H1 (cell line): ENCODE results near the gene THBS3. TPM values are rescaled to one million over a fixed set of nuclear protein-coding genes. Genes with fewer than 3 reads are reported as not detected.

ENCODE experiments used
- CTCF ChIA-PET: fragments of 300-600 bp; sonication (Branson Sonifier 250); formaldehyde crosslinking; loops from one replicate; lab custom pipeline; 2021; ENCODE audit not compliant: partially characterized antibody; lab: Charles Lee
- POLR2A ChIA-PET: fragments of 300-600 bp; sonication (Branson Sonifier 250); formaldehyde crosslinking; loops from one replicate; lab custom pipeline; 2021; ENCODE audit warnings: inconsistent platforms; ENCODE audit not compliant: partially characterized antibody; lab: Charles Lee
- DNase-seq, 2 experiments: peaks; one replicate each; pipeline versions ENCODE4 v3.0.0 to v3.0.0-alpha.2; 2010 to 2022; ENCODE audit warnings: low spot score in 2 of 2, low read depth in 1 of 2, mixed read lengths in 1 of 2
- FAIRE-seq: peaks from 2 replicates; lab custom pipeline; 2011; peaks lifted over from hg19 to GRCh38; lab: Jason Lieb, UNC
- H2AFZ ChIP-seq: 2 replicates; pipeline ENCODE4 v1.8.1; 2012; ENCODE audit warnings: low read length, inconsistent platforms
- H2AK5ac ChIP-seq: 2 replicates; pipeline ENCODE4 v1.6.1; 2013; ENCODE audit warnings: low read depth, low read length
- H2BK120ac ChIP-seq: replicated peaks from 2 replicates; pipeline ENCODE3; 2013; ENCODE audit warnings: low read depth, low read length, inconsistent platforms
- H2BK12ac ChIP-seq: 2 replicates; pipeline ENCODE4 v1.6.1; 2013; ENCODE audit warnings: low read depth, low read length
- H2BK15ac ChIP-seq: 2 replicates; pipeline ENCODE4 v1.6.1; 2013; ENCODE audit warnings: low read length
- H2BK20ac ChIP-seq: 2 replicates; pipeline ENCODE4 v1.6.1; 2013; ENCODE audit warnings: low read length
- H2BK5ac ChIP-seq: 2 replicates; pipeline ENCODE4 v1.6.1; 2013; ENCODE audit warnings: low read depth, low read length
- H3K14ac ChIP-seq: 2 replicates; pipeline ENCODE4 v1.6.1; 2013; ENCODE audit warnings: inconsistent platforms; ENCODE audit not compliant: insufficient read length
- H3K18ac ChIP-seq: 2 replicates; pipeline ENCODE4 v1.6.1; 2013; ENCODE audit warnings: low read length; ENCODE audit errors: extremely low read depth
- H3K23ac ChIP-seq: 2 replicates; pipeline ENCODE4 v1.6.1; 2013; ENCODE audit warnings: inconsistent platforms; ENCODE audit not compliant: insufficient read length
- H3K23me2 ChIP-seq: 2 replicates; pipeline ENCODE4 v1.6.1; 2013; ENCODE audit warnings: low read depth, low read length
- H3K27ac ChIP-seq: 2 replicates; pipeline ENCODE4 v1.6.1; 2011; ENCODE audit warnings: low read depth, low read length, inconsistent platforms
- H3K27me3 ChIP-seq, 4 experiments: replicated peaks in 1 of 4; 1 replicate in 1 of 4; 2 replicates in 3 of 4; pipeline versions ENCODE4 v1.6.1 to v1.8.1; 2011 to 2013; ENCODE audit warnings: low read length in 3 of 4, mild to moderate bottlenecking in 3 of 4, inconsistent platforms in 2 of 4, mixed read lengths in 2 of 4, moderate library complexity in 1 of 4; ENCODE audit not compliant: control insufficient read depth in 3 of 4, insufficient read depth in 3 of 4; ENCODE audit errors: extremely low read depth in 1 of 4
- H3K36me3 ChIP-seq, 4 experiments: 2 replicates each; pipeline versions ENCODE4 v1.6.1 to v1.8.1; 2011 to 2013; ENCODE audit warnings: mild to moderate bottlenecking in 4 of 4, low read length in 3 of 4, moderate library complexity in 2 of 4, control low read depth in 1 of 4, inconsistent platforms in 1 of 4; ENCODE audit not compliant: insufficient read depth in 4 of 4, control insufficient read depth in 2 of 4
- H3K4ac ChIP-seq: replicated peaks from 2 replicates; pipeline ENCODE3; 2013; ENCODE audit warnings: low read length, low read depth, mixed read lengths, inconsistent platforms; ENCODE audit not compliant: insufficient read length
- H3K4me1 ChIP-seq, 4 experiments: replicated peaks in 1 of 4; 1 replicate in 1 of 4; 2 replicates in 3 of 4; pipeline versions ENCODE4 v1.6.1 to v1.8.1; 2011 to 2013; ENCODE audit warnings: low read length in 3 of 4, inconsistent platforms in 2 of 4, mixed read lengths in 1 of 4; ENCODE audit not compliant: insufficient read depth in 4 of 4, control insufficient read depth in 3 of 4
- H3K4me2 ChIP-seq, 2 experiments: 2 replicates each; pipeline versions ENCODE4 v1.6.1 to v1.8.1; 2011 to 2013; ENCODE audit warnings: low read depth in 2 of 2, low read length in 2 of 2, control low read depth in 1 of 2, inconsistent platforms in 1 of 2, mild to moderate bottlenecking in 1 of 2; ENCODE audit not compliant: insufficient read depth in 1 of 2
- H3K4me3 ChIP-seq, 4 experiments: fragments of 200-600, 300-600 bp in 1 of 4; sonication (generic), shearing (Covaris generic), sonication (Bioruptor Twin) in 1 of 4; 2 replicates each; pipeline versions ENCODE4 v1.5.1 to v1.8.1; 2011 to 2016; ENCODE audit warnings: low read length in 4 of 4, low read depth in 3 of 4, control low read depth in 2 of 4, inconsistent platforms in 2 of 4, mild to moderate bottlenecking in 2 of 4, mixed read lengths in 1 of 4, moderate library complexity in 1 of 4; ENCODE audit not compliant: insufficient read depth in 2 of 4; ENCODE audit errors: extremely low read depth in 1 of 4
- H3K56ac ChIP-seq: replicated peaks from 2 replicates; pipeline ENCODE3; 2013; ENCODE audit warnings: low read depth, mild to moderate bottlenecking, mixed read lengths, low read length, inconsistent platforms; ENCODE audit not compliant: insufficient read length
- H3K79me1 ChIP-seq: 2 replicates; pipeline ENCODE4 v1.6.1; 2013; ENCODE audit warnings: low read depth, low read length, control low read depth
- H3K79me2 ChIP-seq, 2 experiments: 2 replicates each; pipeline versions ENCODE4 v1.6.1 to v1.8.1; 2012 to 2013; ENCODE audit warnings: low read length in 2 of 2, mild to moderate bottlenecking in 2 of 2, inconsistent platforms in 1 of 2; ENCODE audit not compliant: insufficient read depth in 2 of 2, control insufficient read depth in 1 of 2
- H3K9ac ChIP-seq, 4 experiments: replicated peaks in 1 of 4; 1 replicate in 1 of 4; 2 replicates in 3 of 4; pipeline versions ENCODE4 v1.6.1 to v1.8.1; 2011 to 2013; ENCODE audit warnings: low read depth in 3 of 4, low read length in 3 of 4, control low read depth in 2 of 4, mild to moderate bottlenecking in 2 of 4, moderate library complexity in 2 of 4, inconsistent platforms in 1 of 4; ENCODE audit errors: extremely low read depth in 1 of 4
- H3K9me3 ChIP-seq, 2 experiments: 2 replicates each; pipeline versions ENCODE4 v1.6.1 to v1.8.1; 2012 to 2013; ENCODE audit warnings: mild to moderate bottlenecking in 2 of 2, moderate library complexity in 2 of 2, control low read depth in 1 of 2, inconsistent platforms in 1 of 2, low read depth in 1 of 2, low read length in 1 of 2, mixed read lengths in 1 of 2; ENCODE audit not compliant: insufficient read depth in 2 of 2
- H4K20me1 ChIP-seq, 2 experiments: replicated peaks in 1 of 2; 2 replicates each; pipeline versions ENCODE3 to v1.8.1; 2011 to 2013; ENCODE audit warnings: inconsistent platforms in 2 of 2, low read length in 2 of 2, mild to moderate bottlenecking in 1 of 2; ENCODE audit not compliant: insufficient read depth in 2 of 2, control insufficient read depth in 1 of 2
- H4K5ac ChIP-seq: 2 replicates; pipeline ENCODE4 v1.6.1; 2013; ENCODE audit warnings: low read length, low read depth, mixed read lengths, inconsistent platforms; ENCODE audit not compliant: insufficient read length
- H4K8ac ChIP-seq: 2 replicates; pipeline ENCODE4 v1.8.0; 2013; ENCODE audit warnings: mild to moderate bottlenecking, moderate library complexity, low read length, inconsistent platforms; ENCODE audit not compliant: insufficient read depth; ENCODE audit errors: extremely low read depth
- H4K91ac ChIP-seq: replicated peaks from 2 replicates; pipeline ENCODE3; 2013; ENCODE audit warnings: low read length, mixed read lengths, inconsistent platforms; ENCODE audit not compliant: insufficient read length
- CBX8 ChIP-seq: fragments of 300-800, 300-1000 bp; sonication (generic); IDR thresholded peaks from 2 replicates; pipeline ENCODE4 v1.7.1; 2016; ENCODE audit warnings: low read depth, low read length, borderline replicate concordance
- PHF8 ChIP-seq: fragments of 200-600 bp; sonication (generic); conservative IDR thresholded peaks from 2 replicates; pipeline ENCODE4 v1.7.1; 2012; ENCODE audit warnings: low read depth, mild to moderate bottlenecking, inconsistent platforms, low read length, moderate library complexity
- SIX5 ChIP-seq: IDR thresholded peaks from 2 replicates; pipeline ENCODE4 v1.6.1; 2011; ENCODE audit warnings: mild to moderate bottlenecking, low read depth, low read length
- WGBS, 2 experiments: shearing (Covaris generic) in 1 of 2; methylation state at CpG; one replicate each; pipeline versions ENCODE4 v1.1.6 to v1.1.7; 2013 to 2015; ENCODE audit warnings: low lambda C conversion rate in 2 of 2, mixed read lengths in 2 of 2, inconsistent platforms in 1 of 2, low coverage in 1 of 2, missing lambda C conversion rate in 1 of 2; ENCODE audit not compliant: insufficient replicate concordance in 2 of 2, insufficient coverage in 1 of 2, insufficient read length in 1 of 2; ENCODE audit errors: extremely low coverage in 1 of 2, missing lambda C conversion rate in 1 of 2; 5-methylcytosine and 5-hydroxymethylcytosine counted together
- polyA plus RNA-seq, 7 experiments: library from polyadenylated mRNA; depleted of rRNA in 3 of 7; stranded (reverse) in 5 of 7; unstranded in 2 of 7; fragments of >200 nt in 5 of 7; fragments of 200-250 nt in 2 of 7; gene quantifications; 1 replicate in 5 of 7; 2 replicates in 1 of 7; 4 replicates in 1 of 7; pipeline versions ENCODE4 v1.2.1 to v1.2.3, GENCODE V29; 2011 to 2013; ENCODE audit warnings: missing spikeins in 2 of 7, mixed read lengths in 2 of 7
- total RNA-seq: library from RNA; stranded (reverse); fragmentation: NEBNext Ultra II Directional; extraction: Animal tissue kit (Norgen Biotek cat#: 25700); gene quantifications from 2 replicates; pipeline ENCODE4 v1.2.1, GENCODE V29; 2021

The THBS3 gene
- total and polyA plus RNA-seq, 2 of the 8 experiments (the other 6 are each of a cell fraction or from before 2014, with no cell fraction given): 3.0 to 3.5 TPM

- Histone ChIP-seq H2BK12ac (0 out of 2 replicates have a peak overlapping the region, but pooled peaks have one; percentile 27), H4K5ac (no peak overlapping the region), H2BK20ac (no peak overlapping the region), H3K56ac (no peak overlapping the region), H3K4me2 (peak overlapping the region; percentile 79 to 88), H3K9ac (no peak overlapping the region; a peak in 1 of 7 replicates), H3K79me2 (peaks cover 0 to 14% of the 10 kb centered on the region in 2 experiments; a peak in 1 of 4 replicates), H4K20me1 (peaks cover 0 to 4% of the 10 kb centered on the region in 2 experiments), H3K79me1 (peaks cover 3% of the 10 kb centered on the region; the same call in 1 of the 2 replicates), H2BK120ac (no peak overlapping the region), H3K4ac (peak overlapping the region; percentile 51), H3K4me1 (peaks cover 5 to 24% (median 17%) of the 10 kb centered on the region in 4 experiments), H2BK5ac (no peak overlapping the region; the same call in 1 of the 2 replicates), H4K91ac (peak overlapping the region; percentile 41), H3K14ac (no peak overlapping the region), H3K36me3 (peaks cover 0 to 6% (median 2%) of the 10 kb centered on the region in 4 experiments; a peak in 2 of 8 replicates), H3K27ac (no peak overlapping the region), H2AFZ (no peak overlapping the region), H3K4me3 (peak overlapping the region; percentile 57 to 91 (median 76); a peak in 6 of 8 replicates), H3K23me2 (peaks cover 12% of the 10 kb centered on the region; the same call in 1 of the 2 replicates), H4K8ac (no peak overlapping the region; the same call in 1 of the 2 replicates), H3K9me3 (no peaks in the 10 kb centered on the region), H3K18ac (no peak overlapping the region), H2AK5ac (no peak overlapping the region), H2BK15ac (no peak overlapping the region; the same call in 1 of the 2 replicates), H3K27me3 (no peaks in the 10 kb centered on the region), H3K23ac (no peak overlapping the region)
- no peak for FAIRE-seq
- 84% methylated on average over 20 of the region's 20 CpGs; no CpG with 5 or more reads in 1 of the 2 experiments for WGBS, 2 experiments
- peak in 1 of 2 experiments; percentile 48 for DNase-seq
- POLR2A ChIA-PET: interaction anchor here (0.5 to 3.0 kb wide), 13 partner anchors 9 to 1421 kb away, joined by 3 to 19 read pairs (median 6); partner anchors contain the start of genes CLK2, HCN3, MTX1 and RUSC1
- TF ChIP-seq SIX5 (no peak), PHF8 (0 out of 2 replicates have a peak, but pooled peaks have one; percentile 7), CBX8 (no peak)
- CTCF ChIA-PET: interaction anchor here (0.8 to 15.2 kb wide), 7 partner anchors 9 to 66 kb away, joined by 3 to 227 read pairs (median 5); partner anchors contain the start of genes CLK2, FDPS and RUSC1
Measured at GRCh38 chr1:155256058-155256852, 48.6 kb upstream of the THBS3 start.
